Naive B cell (primary cell): Measurements from ENCODE around the gene CENPC. TPM values are rescaled to one million over a fixed set of nuclear protein-coding genes. Genes with fewer than 3 reads are reported as not detected.

Experiments
- polyA plus RNA-seq, 6 donors: library from polyadenylated mRNA; unstranded; fragments of 300-500 nt; fragmentation: Illumina TruSeq; gene quantifications; one replicate each; pipeline ENCODE4 v1.2.3, GENCODE V29; 2021; ENCODE audit warnings: low read depth in 6 of 6

Gene CENPC
- polyA plus RNA-seq, 6 donors from 2014 or later = 17.6 to 28.1 (median 21.9) TPM

Other genes with a start within 250 kb of the CENPC start
- 100 to 1,000 TPM; 166 to 237 (median 224) TPM for gene STAP1, start 13.2 kb upstream of the CENPC start, polyA plus RNA-seq
- 10 to 100 TPM; 10.3 to 40.9 (median 26.6) TPM for gene UBA6, start 155.7 kb upstream of the CENPC start, polyA plus RNA-seq
- under 1 TPM in 1 of 6 donors, not detected in 5; 0.12 TPM for gene GNRHR, start 208.9 kb upstream of the CENPC start, polyA plus RNA-seq